Hematopoietic multipotent progenitor cell treated with erythropoietin and hydrocortisone succinate and interleukin-3 and kit ligand, for 6 days (in vitro differentiated cells): ENCODE results near the gene KLK3.
"Not testable (repeated sequence)": the region's sequence is repeated elsewhere in the genome, so short reads cannot be mapped to it uniquely, and the experiment has no call there.

Experiments
- DNase-seq: peaks from one replicate; pipeline ENCODE4 v3.0.0-alpha.2; 2015

The KLK3 gene

GRCh38 chr19:50854636-50855410 lies at the start of gene KLK3:
KLK3 (plus strand) TSS chr19:50854915; CDS start chr19:50854956, 41 bp downstream.
- DNase-seq = no peak

- no peak for DNase-seq
Observed at GRCh38 chr19:50808856-50809255, 45.9 kb upstream of the KLK3 start.

GRCh38 chr19:50811622-50812238 lies 43.0 kb upstream of the KLK3 start:
- not testable (repeated sequence) for DNase-seq

- no peak for DNase-seq
Observed at GRCh38 chr19:50812474-50812873, 42.2 kb upstream of the KLK3 start.

GRCh38 chr19:50814883-50815282 lies 39.8 kb upstream of the KLK3 start:
- DNase-seq = no peak

- no peak for DNase-seq
Observed at GRCh38 chr19:50815439-50815838, 39.3 kb upstream of the KLK3 start.

GRCh38 chr19:50817941-50818858 lies 36.5 kb upstream of the KLK3 start:
- peak; percentile 83 for DNase-seq

GRCh38 chr19:50818859-50819472 lies 35.7 kb upstream of the KLK3 start:
- DNase-seq = no peak

GRCh38 chr19:50819636-50820035 lies 35.1 kb upstream of the KLK3 start:
- no peak for DNase-seq

GRCh38 chr19:50820086-50820485 lies 34.6 kb upstream of the KLK3 start:
- no peak for DNase-seq

- no peak for DNase-seq
Observed at GRCh38 chr19:50820549-50821247, 34.0 kb upstream of the KLK3 start.

- DNase-seq = no peak
Observed at GRCh38 chr19:50821248-50821612, 33.5 kb upstream of the KLK3 start.

- DNase-seq = no peak
Observed at GRCh38 chr19:50821622-50822021, 33.1 kb upstream of the KLK3 start.

- DNase-seq = no peak
Observed at GRCh38 chr19:50822661-50823208, 32.0 kb upstream of the KLK3 start.

- DNase-seq = no peak
Observed at GRCh38 chr19:50823389-50824042, 31.2 kb upstream of the KLK3 start, which contains the start of gene KLK1. KLK1 (minus strand) TSS chr19:50823787; CDS start chr19:50823748, 39 bp downstream.

- no peak for DNase-seq
Observed at GRCh38 chr19:50826492-50827240, 28.0 kb upstream of the KLK3 start.

- no peak for DNase-seq
Observed at GRCh38 chr19:50827476-50827875, 27.2 kb upstream of the KLK3 start.

GRCh38 chr19:50829801-50830200 lies 24.9 kb upstream of the KLK3 start:
- DNase-seq = no peak

GRCh38 chr19:50830266-50831025 lies 24.3 kb upstream of the KLK3 start:
- no peak for DNase-seq

- no peak for DNase-seq
Observed at GRCh38 chr19:50831026-50831396, 23.7 kb upstream of the KLK3 start.
